CD1c-positive myeloid dendritic cell (primary cell): ENCODE results near the gene NOL7.

Source experiments
- DNase-seq: peaks from one replicate; pipeline ENCODE4 v3.0.0-alpha.2; 2016; ENCODE audit errors: extremely low spot score

The NOL7 gene

GRCh38 chr6:13614926-13615791 lies at the start of gene NOL7:
Gene NOL7, plus strand, starts transcription at chr6:13615335. Its CDS starts 24 bp downstream, at chr6:13615359.
- peak; percentile 99 for DNase-seq

DNA sequence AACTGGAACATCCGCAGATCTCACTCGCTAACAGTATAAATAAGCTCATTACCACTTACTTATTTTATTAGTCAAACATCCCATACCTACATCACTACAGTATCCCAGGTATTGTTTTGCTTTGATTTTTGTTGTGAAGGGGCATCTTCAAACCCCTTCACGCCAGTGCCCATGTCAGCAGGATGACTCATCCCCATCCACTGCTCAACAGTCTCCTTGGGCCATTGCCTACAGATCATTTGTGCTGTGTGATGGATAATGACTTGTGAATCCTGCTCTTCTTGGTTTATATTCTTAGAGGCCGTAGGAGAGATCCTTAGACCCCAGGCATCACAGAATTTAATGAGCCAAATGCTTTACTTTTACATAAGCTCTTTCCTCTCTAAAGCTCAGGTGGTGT lies 49.2 kb upstream of the NOL7 start:
- DNase-seq: no peak

DNA sequence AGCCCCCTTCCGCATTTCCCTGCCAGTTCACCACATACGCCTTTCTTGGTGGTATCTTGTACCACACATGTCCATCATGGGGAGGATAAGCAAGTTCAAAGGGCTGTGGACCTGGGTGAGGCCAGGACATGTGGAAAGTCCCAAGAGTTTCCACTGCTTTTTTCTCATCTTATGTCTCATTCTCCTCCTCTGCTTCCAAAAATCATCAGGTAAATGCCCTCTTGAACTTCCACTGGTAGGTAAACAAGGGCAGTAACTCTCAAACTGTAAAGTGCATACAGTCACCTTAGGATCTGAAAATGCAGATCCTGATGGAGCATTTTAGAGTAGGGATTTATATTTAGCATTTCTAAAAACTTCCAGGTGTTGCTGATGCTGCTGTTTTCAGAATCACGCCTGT lies 48.6 kb upstream of the NOL7 start:
- no peak for DNase-seq

GRCh38 chr6:13568970-13569369 lies 46.2 kb upstream of the NOL7 start:
- DNase-seq: no peak

DNA sequence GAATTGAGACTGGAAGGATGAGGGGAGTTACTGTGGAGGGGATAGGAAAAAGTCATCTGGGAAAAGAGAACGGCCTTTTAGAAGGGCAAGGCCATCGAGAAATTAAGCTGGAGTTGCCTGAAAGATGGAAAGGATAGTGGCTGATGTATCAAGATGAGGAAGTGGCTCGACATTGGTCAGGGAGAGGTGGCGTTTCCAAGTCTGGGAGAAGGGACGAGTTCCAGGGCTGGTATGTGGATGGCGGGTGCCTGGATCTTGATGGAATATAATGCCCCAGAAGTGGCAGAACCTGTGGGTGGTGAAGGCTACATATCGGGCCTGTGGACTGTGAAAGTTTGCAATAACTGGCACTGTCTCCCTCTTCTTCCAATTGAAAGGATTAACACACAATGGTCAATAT lies 42.9 kb upstream of the NOL7 start:
- no peak for DNase-seq

DNA sequence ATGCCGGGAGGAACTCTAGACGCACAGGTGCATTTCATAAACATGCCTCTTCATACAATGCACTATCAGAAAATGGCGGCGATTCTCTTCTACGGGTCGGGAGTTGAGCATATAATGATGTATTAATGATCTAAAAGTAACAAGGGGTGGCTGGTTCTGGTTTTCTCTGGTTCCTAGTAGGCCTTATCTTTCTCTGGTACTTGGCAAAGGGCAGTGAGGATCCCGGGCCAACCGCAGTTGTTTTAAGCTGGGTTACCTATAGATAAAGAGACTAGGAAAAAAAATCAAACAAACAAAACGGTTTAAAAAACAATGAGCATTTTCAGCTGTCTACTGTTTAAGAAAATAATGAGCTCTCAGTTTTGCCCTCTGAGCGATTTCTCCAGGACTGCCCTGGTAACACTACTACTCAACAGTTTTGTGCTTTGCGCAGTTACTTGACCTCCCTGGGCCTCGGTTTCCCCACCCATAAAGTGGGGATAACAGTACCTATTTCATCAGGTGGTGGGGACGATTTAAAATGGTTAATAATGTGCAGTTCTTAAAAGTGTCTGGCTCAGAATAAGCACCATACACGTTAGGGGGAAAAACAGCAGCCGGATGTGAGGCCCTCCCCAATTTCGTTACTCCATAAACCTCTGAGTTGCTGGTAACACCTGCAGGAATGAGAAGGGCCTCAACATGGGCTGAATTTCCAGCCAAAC lies 42.0 kb upstream of the NOL7 start:
- no peak for DNase-seq

DNA sequence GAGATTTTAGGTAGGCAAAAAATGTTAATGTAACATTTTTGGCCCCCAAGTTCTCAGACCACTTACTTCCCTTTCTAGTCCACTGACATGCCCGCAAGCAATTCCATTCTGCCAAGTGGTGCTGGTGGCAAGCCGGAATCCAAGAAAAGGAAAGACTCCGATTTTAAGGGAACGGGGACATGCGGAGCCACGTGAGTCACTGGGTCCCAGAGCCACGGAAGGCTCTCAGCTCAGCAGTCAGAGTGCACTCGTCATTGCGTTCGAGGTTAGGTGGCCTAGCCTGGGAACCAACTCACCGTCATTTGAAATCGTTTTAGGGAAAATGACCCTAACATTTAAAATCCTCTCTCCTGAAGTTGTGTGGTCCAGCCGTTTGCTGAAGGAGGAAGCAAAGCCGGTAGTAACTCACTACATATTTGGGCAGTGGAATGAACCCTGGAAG lies 41.4 kb upstream of the NOL7 start:
- peak; percentile 60 for DNase-seq

- DNase-seq: peak; percentile 95
Measured at GRCh38 chr6:13574149-13574570, 41.0 kb upstream of the NOL7 start.

GRCh38 chr6:13574571-13575376 lies 40.4 kb upstream of the NOL7 start, which contains the start of gene SIRT5:
Gene SIRT5, plus strand, starts transcription at chr6:13574601. Its CDS starts 9,510 bp downstream, at chr6:13584111.
- peak; percentile 80 for DNase-seq

DNA sequence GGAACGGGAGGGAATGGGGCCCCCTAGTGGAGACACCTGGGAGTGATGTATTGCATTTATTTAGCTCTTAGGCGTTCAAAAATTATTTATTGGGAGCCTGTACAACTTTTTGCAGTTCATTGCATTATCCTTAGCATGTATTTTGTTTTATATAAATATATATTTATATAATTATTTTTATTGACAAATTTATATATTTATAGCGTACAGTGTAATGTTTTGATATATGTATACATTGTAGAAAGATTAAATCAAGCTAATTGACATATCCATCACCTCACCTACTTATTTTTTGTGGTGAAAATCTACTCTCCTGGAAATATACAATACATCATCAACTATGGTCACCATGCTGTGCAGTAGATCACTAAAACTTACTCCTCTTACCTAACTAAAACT lies 39.8 kb upstream of the NOL7 start:
- no peak for DNase-seq

GRCh38 chr6:13576017-13576416 lies 39.1 kb upstream of the NOL7 start:
- no peak for DNase-seq

GRCh38 chr6:13577926-13578325 lies 37.2 kb upstream of the NOL7 start:
- no peak for DNase-seq

GRCh38 chr6:13579911-13580310 lies 35.2 kb upstream of the NOL7 start:
- DNase-seq: peak; percentile 5

DNA sequence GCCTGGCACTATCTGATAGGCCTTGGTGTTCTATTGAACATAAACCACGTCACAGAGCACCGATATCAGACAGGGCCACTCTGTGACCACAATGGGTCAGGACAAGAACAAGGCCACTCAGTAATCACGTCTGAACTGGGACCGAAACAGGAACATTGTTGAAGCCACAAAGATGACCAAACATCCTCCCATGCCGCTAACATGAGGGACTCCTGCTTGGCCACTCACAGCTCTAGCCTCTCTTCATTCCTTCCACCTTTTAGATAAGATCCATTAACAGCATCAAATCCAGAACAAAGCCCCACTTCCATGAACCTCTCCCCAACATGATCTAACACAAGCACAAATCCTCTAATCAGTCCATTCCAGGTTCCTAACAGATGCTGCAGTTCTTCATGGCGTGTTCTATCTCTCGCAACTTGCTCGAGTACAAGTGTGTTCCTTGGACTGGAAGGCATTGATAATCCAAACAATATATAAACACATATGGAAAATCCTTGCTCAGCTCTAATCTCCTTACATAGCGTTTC lies 33.4 kb upstream of the NOL7 start:
- no peak for DNase-seq

DNA sequence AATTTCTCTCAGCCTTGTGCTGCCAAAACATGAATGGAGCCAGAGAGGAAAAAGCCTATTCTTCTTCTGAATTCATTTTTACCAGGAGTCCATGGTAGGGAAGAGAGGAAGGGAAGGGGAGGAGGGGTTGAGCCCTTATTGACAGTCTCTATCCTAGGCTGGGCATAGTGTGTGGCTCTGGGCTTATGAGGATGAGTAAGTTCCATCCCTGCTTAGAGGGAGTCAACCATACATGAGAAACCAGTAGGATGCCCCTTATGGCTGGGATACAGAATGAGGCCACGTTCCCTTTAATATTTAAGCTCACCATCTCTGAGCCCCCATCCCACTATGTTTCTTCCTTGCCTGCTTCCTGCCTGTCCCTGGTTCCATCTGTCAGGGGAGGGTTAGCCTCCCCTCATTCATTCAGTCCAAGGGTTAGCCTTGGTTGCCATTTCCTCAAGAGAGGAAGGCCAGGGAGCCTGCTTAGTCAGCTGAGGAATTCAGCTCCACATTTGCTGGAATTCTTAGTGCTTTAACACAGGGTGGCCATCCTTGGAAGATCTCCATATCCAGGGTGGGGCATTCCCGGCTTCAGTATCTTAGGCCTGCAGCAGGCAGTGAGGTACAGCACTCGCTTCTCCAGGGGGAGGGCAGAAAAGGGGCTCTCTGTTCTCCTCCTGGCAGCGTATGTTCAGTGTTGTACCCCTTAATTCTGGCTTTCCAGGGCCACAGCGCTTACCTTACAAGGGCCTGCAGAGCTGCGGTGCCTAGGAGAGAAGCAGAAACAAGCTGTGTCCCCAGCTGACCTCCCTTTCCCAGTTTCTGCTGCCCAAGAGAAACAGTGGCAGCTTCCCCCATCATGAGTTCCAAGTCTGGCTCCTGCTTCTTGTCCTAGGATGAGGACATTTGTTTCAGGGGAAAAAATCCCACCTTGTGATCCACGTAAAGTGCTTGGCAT lies 28.3 kb upstream of the NOL7 start:
- no peak for DNase-seq

DNA sequence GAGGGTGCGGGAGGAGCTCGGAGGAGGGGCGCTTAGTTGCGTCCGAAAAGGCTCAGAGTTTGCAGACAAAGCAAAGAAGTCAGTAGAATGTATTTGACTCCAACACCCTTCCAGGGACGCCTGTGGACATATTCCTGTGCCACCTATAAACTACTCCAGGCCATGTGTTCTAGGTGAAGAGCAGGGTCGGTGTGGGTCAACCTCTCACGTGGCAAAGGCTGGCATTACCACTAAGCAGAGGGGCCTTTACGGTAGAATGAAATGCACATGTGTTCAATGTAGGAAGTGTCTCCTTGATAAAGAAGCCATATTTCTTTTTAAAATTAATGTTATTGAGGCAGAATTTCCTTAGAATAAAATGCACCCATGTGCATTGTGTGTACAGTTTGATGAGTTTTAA lies 25.3 kb upstream of the NOL7 start:
- no peak for DNase-seq

DNA sequence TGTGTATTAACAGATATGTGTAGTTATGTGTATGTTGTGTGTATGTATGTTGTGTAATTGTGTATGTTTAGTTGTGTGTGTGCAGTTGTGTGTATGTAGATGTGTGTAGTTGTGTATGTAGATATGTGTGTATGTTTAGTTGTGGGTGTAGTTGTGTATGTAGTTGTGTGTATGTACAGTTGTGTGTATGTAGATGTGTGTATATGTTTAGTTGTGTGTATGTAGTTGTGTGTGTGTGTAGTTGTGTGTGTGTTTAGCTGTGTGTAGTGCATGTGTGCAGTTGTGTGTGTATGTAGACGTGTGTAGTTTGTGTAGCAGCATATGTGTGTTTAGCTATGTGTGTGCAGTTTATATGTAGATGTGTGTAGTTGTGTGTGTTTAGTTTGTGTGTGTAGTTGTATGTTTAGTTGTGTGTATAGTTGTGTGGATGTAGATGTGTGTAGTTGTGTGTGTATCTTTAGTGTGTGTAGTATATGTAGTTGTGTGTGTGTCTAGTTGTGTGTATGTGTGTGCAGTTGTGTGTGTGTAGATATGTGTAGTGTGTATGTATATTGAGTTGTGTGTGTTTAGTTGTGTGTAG lies 24.5 kb upstream of the NOL7 start:
- no peak for DNase-seq

DNA sequence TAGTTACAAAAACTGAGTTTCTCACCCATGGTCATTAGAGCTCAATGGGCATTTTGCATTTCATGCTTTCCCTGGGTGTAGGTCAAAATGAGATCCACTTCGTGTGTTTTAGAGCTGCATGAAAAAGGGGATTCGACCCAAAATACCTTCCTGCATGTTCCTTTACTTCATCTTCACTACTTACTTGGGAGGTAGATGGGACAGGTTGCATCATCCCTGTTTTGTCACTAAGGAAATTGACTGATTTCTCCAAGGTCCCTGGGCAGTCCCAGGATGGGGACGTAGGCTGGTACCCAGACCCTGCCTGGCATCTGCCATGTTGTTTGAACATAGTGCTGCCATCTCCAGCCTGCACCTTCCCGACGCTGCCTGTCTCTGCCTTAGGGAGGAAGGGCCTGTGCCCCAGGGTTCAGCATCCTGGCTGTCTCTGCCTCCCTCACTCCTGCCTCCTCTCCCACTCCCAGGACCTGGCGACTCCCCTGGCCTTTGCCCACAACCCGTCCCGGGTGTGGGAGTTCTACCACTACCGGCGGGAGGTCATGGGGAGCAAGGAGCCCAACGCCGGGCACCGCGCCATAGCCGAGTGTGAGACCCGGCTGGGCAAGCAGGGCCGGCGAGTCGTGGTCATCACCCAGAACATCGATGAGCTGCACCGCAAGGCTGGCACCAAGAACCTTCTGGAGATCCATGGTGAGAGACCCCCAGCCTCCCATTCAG lies 23.8 kb upstream of the NOL7 start:
- no peak for DNase-seq

DNA sequence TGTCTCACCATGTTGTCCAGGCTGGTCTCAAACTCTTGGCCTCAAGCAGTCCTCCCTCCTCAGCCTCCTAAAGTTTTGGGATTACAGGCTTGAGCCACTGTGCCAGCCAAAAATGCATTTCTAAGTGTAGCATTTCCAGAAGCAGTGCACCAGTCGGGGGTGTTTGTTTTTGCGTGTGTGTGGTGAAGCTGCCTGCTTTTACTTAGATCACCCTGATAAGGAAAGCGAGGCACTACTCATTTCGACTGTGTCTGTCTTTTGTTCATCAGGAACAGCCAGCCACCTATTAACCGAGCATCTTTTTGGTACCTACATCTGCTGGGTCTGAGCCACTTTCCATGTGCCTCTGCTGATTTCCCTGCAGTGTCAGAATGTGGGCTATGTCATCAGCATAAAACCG lies 22.0 kb upstream of the NOL7 start:
- DNase-seq: no peak

- DNase-seq: no peak
Measured at GRCh38 chr6:13593720-13594119, 21.4 kb upstream of the NOL7 start.
